Right renal cortex interstitium (tissue), 3 donors: Measurements from ENCODE around the gene CBFA2T2. TPM values are rescaled to one million over a fixed set of nuclear protein-coding genes. Genes with fewer than 3 reads are reported as not detected.
"Not testable (repeated sequence)": the region's sequence is repeated elsewhere in the genome, so short reads cannot be mapped to it uniquely, and the experiment has no call there.

Source experiments
- DNase-seq, 3 donors: peaks; one replicate each; pipeline ENCODE4 v3.0.0-alpha.2; 2013; ENCODE audit warnings: low read depth in 3 of 3, low spot score in 2 of 3
- polyA plus RNA-seq, 3 donors: library from polyadenylated mRNA; unstranded; fragments of 120-200 nt; gene quantifications; one replicate each; pipeline ENCODE4 v1.2.1, GENCODE V29; 2013; ENCODE audit not compliant: insufficient read length in 3 of 3

The CBFA2T2 gene
- polyA plus RNA-seq, 3 donors = 24.4 to 27.0 (median 26.1) TPM

DNA sequence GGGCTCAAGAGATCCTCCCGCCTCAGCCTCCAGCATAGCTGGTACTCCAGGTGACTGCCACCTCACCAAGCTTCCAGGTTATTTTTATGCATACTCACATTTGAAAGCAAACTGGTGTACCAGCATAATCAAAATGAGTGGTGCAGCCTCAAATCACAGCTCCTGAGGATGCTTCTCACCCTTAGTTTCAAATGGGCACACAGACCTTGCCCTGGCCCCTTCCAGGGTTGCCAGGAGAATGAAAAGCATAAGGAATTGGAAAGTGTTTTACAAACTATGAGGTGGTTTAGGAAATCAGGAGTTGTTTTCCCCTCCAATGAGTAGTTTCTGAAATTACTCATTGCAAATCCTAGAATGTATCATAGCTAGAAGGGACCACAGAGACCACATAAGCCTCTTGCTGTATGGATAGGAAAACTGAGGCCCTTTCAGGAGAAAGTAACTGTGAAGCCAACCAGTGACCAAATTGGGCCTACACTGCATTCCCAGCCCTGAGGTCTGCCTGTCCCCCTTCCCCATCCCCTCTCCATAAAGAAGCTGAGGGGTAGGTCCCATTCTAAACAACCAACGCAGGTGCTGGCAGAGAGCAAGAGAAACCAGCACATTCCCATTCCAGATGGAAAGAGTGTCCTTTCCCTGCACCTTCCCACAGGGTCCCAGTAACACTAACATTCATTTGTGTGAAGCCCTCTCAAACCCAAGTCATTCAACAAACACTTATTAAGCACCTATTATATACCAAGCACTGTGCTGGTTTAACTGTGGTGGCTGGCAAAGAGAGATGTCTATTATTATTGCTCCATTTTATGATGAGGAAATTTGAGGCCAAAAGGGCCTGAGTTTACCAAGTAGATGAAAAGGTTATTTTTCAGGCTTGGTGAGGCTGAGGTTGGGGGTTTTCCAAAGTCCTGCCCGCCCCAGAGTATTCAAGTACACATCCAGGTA lies 198.4 kb downstream of the CBFA2T2 start:
- no peak for DNase-seq

- no peak for DNase-seq
Measured at GRCh38 chr20:33688938-33689424, 199.1 kb downstream of the CBFA2T2 start.

- no peak for DNase-seq
Measured at GRCh38 chr20:33689493-33689892, 199.6 kb downstream of the CBFA2T2 start.

GRCh38 chr20:33689973-33690372 lies 200.1 kb downstream of the CBFA2T2 start:
- DNase-seq = no peak

DNA sequence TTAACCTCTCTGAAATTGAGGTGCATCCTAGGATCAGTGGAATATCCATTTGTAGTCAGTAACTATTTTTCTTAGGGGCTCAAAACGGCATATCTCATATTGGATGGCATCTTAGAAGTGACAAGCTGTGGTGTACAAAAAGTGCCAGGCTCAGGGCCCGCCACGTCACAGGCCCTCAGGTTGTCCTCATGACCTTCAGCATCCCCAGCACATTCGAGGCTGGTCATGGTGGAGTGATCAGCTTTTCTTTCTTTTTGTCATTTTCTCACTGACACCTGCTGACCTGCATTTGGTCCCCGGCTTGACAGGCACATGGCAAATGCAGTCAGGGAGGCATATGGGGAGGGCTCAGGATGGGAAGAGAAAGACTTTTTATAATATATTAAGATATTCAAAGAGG lies 203.4 kb downstream of the CBFA2T2 start:
- no peak for DNase-seq

DNA sequence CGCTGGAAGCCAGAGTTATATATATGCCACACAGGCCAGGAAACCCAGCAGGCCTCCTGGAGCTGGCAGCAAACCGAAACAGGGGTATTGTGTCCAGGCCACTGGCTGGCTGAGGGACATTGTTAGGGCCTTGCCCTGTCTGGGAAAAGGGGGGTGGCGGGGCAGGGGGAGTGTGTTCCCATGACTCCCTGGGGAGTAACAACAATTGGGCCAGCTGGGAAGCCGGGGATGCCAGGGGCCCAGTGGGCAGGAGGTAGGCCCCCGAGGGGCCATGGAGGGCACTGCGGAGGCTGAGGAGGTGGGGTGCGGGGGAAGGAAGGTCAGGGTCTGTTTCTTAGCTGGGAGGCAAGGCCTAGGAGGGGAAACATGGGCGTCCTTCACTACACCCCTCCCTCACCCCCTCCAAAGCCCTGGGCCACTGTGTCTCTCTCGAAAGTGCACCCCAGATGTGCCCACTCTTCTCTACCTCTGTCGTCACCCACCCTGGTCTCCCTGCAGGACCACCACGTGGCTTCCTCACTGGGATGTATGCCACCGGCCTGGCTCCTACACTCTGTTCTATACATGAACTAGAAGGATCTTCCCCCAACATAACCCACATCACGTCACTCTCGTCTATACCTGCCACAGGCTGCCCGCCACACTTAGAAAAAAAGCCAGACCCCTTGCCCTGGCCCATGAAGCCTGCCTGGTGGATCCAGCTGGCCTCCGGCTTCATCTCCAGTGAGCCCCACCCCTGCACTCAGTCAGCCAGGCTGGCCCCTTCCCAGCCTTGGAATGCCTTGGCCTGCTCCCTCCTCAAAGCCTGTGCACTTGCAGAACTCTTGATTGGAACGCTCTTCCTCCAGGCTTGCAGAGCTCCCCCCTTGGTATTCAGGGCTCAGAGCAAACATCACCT lies 204.1 kb downstream of the CBFA2T2 start:
- no peak for DNase-seq

DNA sequence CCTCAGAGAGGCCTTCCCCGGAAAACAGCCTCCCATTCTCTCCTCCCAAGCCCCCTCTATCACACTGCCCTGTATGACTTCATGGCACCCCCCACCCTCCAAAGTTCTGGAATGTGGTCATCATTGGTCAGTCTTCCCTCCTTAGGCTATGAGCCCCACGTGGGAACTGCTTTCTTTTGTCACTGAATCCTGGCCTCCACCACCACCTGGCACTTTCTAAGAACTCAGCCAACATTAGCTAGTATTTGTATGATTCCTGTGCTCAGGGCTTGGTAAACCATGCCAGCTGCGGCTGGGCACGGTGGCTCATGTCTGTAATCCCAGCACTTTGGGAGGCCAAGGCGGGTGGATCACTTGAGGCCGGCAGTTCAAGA lies 204.7 kb downstream of the CBFA2T2 start:
- no peak for DNase-seq

DNA sequence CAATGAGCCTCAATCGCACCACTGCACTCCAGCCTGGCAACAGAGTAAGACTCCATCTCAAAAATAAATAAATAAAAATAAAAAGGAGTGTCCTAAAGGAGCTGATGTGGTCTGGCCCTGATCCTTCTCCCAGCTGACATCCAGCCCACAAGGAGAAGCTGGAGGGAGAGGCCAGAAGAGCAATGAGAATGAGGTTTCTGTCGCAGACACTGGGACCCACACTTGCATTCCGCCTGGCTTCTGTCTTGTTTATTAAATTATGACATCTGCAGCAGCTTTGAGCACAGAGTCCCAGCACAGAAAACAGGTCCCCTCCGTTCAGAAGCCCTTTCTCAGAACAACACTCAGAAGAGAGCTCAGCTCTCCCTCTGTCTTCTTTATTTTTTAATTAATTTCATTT lies 206.6 kb downstream of the CBFA2T2 start:
- no peak for DNase-seq

DNA sequence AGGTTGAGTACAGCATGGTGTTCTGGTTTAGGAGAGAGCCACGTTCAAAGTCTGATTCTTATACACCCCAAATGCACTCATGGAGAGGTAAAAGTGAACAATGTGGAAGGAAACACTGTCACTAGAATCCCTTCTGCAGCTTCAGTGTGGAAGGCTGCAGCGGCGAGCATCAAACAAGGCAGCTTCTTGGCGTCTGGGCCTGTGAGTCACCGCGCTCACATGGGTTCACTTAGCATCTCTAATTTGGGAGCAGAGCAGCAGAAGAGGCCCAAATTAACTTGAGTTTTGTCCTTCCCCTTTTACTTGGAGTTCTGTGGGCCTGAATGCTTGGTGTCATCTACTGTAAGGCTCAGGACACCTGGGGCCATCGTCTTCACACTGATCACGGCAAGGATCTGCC lies 207.2 kb downstream of the CBFA2T2 start:
- no peak for DNase-seq

GRCh38 chr20:33698966-33699365 lies 209.1 kb downstream of the CBFA2T2 start:
- not testable (repeated sequence) for DNase-seq

Other genes with a start within 250 kb of the CBFA2T2 start
- not detected for gene BPIFB1, start 206.9 kb upstream of the CBFA2T2 start, polyA plus RNA-seq
- gene CDK5RAP1, start 88.6 kb upstream of the CBFA2T2 start, polyA plus RNA-seq = 10 to 100 TPM; 28.9 to 37.9 (median 37.1) TPM
- gene SNTA1, start 46.3 kb upstream of the CBFA2T2 start, polyA plus RNA-seq = 1 to 10 TPM; 9.1 to 9.8 (median 9.6) TPM
- under 1 TPM; 0.16 to 0.21 (median 0.19) TPM for gene C20orf144, start 172.2 kb downstream of the CBFA2T2 start, polyA plus RNA-seq
- under 1 TPM; 0.25 to 0.48 (median 0.29) TPM for gene ACTL10, start 176.8 kb downstream of the CBFA2T2 start, polyA plus RNA-seq
- gene NECAB3, start 184.3 kb downstream of the CBFA2T2 start, polyA plus RNA-seq = 10 to 100 TPM; 11.4 to 15.0 (median 12.5) TPM
- 10 to 100 TPM; 11.0 to 11.4 (median 11.3) TPM for gene E2F1, start 196.3 kb downstream of the CBFA2T2 start, polyA plus RNA-seq
- 1 to 10 TPM; 7.8 to 8.5 (median 8.2) TPM for gene PXMP4, start 230.2 kb downstream of the CBFA2T2 start, polyA plus RNA-seq
- 1 to 10 TPM; 2.5 to 2.8 (median 2.5) TPM for gene ZNF341, start 241.9 kb downstream of the CBFA2T2 start, polyA plus RNA-seq